GM12874 (cell line): Measurements from ENCODE around the gene SLC40A1.

Source experiments
- CTCF ChIP-seq: IDR thresholded peaks from 2 replicates; pipeline ENCODE4 v1.5.1; 2011; ENCODE audit warnings: low read depth, mild to moderate bottlenecking, control low read depth, low read length, moderate library complexity; ENCODE audit not compliant: insufficient read depth

SLC40A1 gene

GRCh38 chr2:189609853-189610252, 29.3 kb upstream of the SLC40A1 start:
- no peak for TF ChIP-seq CTCF

- TF ChIP-seq CTCF: no peak
These were observed 28.8 kb upstream of the SLC40A1 start for GRCh38 chr2:189609423-189609816.

GRCh38 chr2:189608795-189609422, 28.3 kb upstream of the SLC40A1 start:
- TF ChIP-seq CTCF: no peak

- no peak for TF ChIP-seq CTCF
These were observed 27.6 kb upstream of the SLC40A1 start for GRCh38 chr2:189608170-189608569.

- TF ChIP-seq CTCF: no peak
These were observed 21.6 kb upstream of the SLC40A1 start for GRCh38 chr2:189602233-189602632.

- no peak for TF ChIP-seq CTCF
These were observed 20.5 kb upstream of the SLC40A1 start for GRCh38 chr2:189601043-189601442.

- no peak for TF ChIP-seq CTCF
These were observed 18.7 kb upstream of the SLC40A1 start for GRCh38 chr2:189599245-189599644.
